Adrenal gland (tissue), 5 donors: ENCODE measurements around the gene WSCD2.

Experiments used
- CTCF ChIP-seq, 6 experiments: fragments of 450-650 bp in 4 of 6; fragments of 200-600 bp in 2 of 6; sonication (generic) in 1 of 6; IDR thresholded peaks; 1 replicate in 5 of 6; 2 replicates in 1 of 6; pipeline versions ENCODE4 v1.5.1 to v1.8.0; 2016 to 2021; ENCODE audit warnings: antibody characterized with exemption in 6 of 6, mild to moderate bottlenecking in 2 of 6, moderate library complexity in 1 of 6
- POLR2A ChIP-seq, 2 donors: fragments of 450-650 bp; IDR thresholded peaks; one replicate each; pipeline ENCODE4 v1.6.1; 2017; ENCODE audit warnings: antibody characterized with exemption in 2 of 2, mild to moderate bottlenecking in 2 of 2, moderate library complexity in 1 of 2
- donor health status: DM: no; HTN: no; CAD: no.

- no peak for TF ChIP-seq CTCF (IDR thresholded peaks at IDR 0.05)
- no peak for TF ChIP-seq POLR2A (IDR thresholded peaks at IDR 0.05)
Measured at GRCh38 chr12:108239378-108239777, 110.3 kb downstream of the WSCD2 start.
